Retina (tissue), 1 donor: Measurements from ENCODE around the gene KCNT1.

Experiments used
- DNase-seq: peaks from one replicate; pipeline ENCODE4 v3.0.0-alpha.2; 2016

KCNT1 gene

GRCh38 chr9:135769489-135770202 lies 67.7 kb downstream of the KCNT1 start:
- DNase-seq: no peak

GRCh38 chr9:135770203-135770535 lies 68.2 kb downstream of the KCNT1 start:
- no peak for DNase-seq

GRCh38 chr9:135770771-135771170 lies 68.8 kb downstream of the KCNT1 start:
- DNase-seq: no peak

- DNase-seq: no peak
These were observed 69.5 kb downstream of the KCNT1 start for GRCh38 chr9:135771401-135772051.

- no peak for DNase-seq
These were observed 70.2 kb downstream of the KCNT1 start for GRCh38 chr9:135772056-135772646.

GRCh38 chr9:135772702-135773493 lies 70.9 kb downstream of the KCNT1 start:
- peak; percentile 18 for DNase-seq

- DNase-seq: no peak
These were observed 71.7 kb downstream of the KCNT1 start for GRCh38 chr9:135773530-135774238.

GRCh38 chr9:135774239-135774747 lies 72.3 kb downstream of the KCNT1 start:
- DNase-seq: no peak

GRCh38 chr9:135774794-135775525 lies 73.0 kb downstream of the KCNT1 start:
- no peak for DNase-seq

GRCh38 chr9:135775911-135776310 lies 73.9 kb downstream of the KCNT1 start:
- DNase-seq: no peak

GRCh38 chr9:135776893-135777622 lies 75.1 kb downstream of the KCNT1 start:
- DNase-seq: no peak

GRCh38 chr9:135777623-135778177 lies 75.7 kb downstream of the KCNT1 start:
- DNase-seq: no peak

- no peak for DNase-seq
These were observed 76.4 kb downstream of the KCNT1 start for GRCh38 chr9:135778421-135778820.

- DNase-seq: no peak
These were observed 77.6 kb downstream of the KCNT1 start for GRCh38 chr9:135779571-135779970.

- DNase-seq: no peak
These were observed 78.1 kb downstream of the KCNT1 start for GRCh38 chr9:135780086-135780485.

GRCh38 chr9:135780626-135781025 lies 78.6 kb downstream of the KCNT1 start:
- no peak for DNase-seq

- DNase-seq: no peak
These were observed 81.0 kb downstream of the KCNT1 start for GRCh38 chr9:135782946-135783345.

GRCh38 chr9:135783540-135784245 lies 81.7 kb downstream of the KCNT1 start:
- no peak for DNase-seq

- no peak for DNase-seq
These were observed 83.1 kb downstream of the KCNT1 start for GRCh38 chr9:135785013-135785575.

- DNase-seq: no peak
These were observed 84.2 kb downstream of the KCNT1 start for GRCh38 chr9:135786146-135786690.
